ENCODE results near the gene MIX23. TPM values are rescaled to one million over a fixed set of nuclear protein-coding genes. Genes with fewer than 3 reads are reported as not detected.
A peak's percentile ranks its signal among the peaks of the same experiment; 100 is the strongest.

Gene MIX23
- total RNA-seq, result 10 to 100 TPM; 14.0 to 17.4 TPM
- 10 to 100 TPM; 16.1 to 19.6 TPM for polyA plus RNA-seq

- Histone ChIP-seq H3K27me3 (ENCODE audit: control insufficient read depth in 4 of 4, insufficient read depth in 4 of 4, low read length in 3 of 4) (no peaks in the 10 kb centered on the region), H3K27ac (ENCODE audit: low read depth in 1 of 2, low read length in 2 of 2) (peak within 1 kb of the TSS; percentile 76 to 93), H3K36me3 (ENCODE audit: control insufficient read depth in 4 of 4, insufficient read depth in 3 of 4, low read depth in 1 of 4, low read length in 3 of 4) (no peaks in the 10 kb centered on the region), H3K9ac (ENCODE audit: low read depth in 1 of 2, low read length in 2 of 2) (peak within 1 kb of the TSS; percentile 71 to 85), H3K4me1 (ENCODE audit: control insufficient read depth in 4 of 4, insufficient read depth in 4 of 4, low read length in 3 of 4) (peaks cover 5 to 48% (median 28%) of the 10 kb centered on the region in 4 donors), H3K4me3 (ENCODE audit: low read depth in 1 of 3, low read length in 3 of 3) (peak within 1 kb of the TSS; percentile 64 to 98 (median 93)), H3K9me3 (ENCODE audit: control insufficient read depth in 4 of 4, low read length in 3 of 4) (no peaks in the 10 kb centered on the region)
- TF ChIP-seq JUND (IDR thresholded peaks at IDR 0.05), result peak; percentile 10 to 37
- TF ChIP-seq NR2F2 (IDR thresholded peaks at IDR 0.05), result peak; percentile 37
- TF ChIP-seq CTCF (IDR thresholded peaks at IDR 0.05; ENCODE audit: low read depth, low read length, missing input control), result no peak
- TF ChIP-seq EGR1 (IDR thresholded peaks at IDR 0.05; ENCODE audit: low read depth in 2 of 2), result peak in 1 of 2 donors; percentile 10
- TF ChIP-seq RXRA (IDR thresholded peaks at IDR 0.05), result peak in 1 of 2 donors; percentile 67
- peak in 1 of 2 donors; percentile 25 for TF ChIP-seq RAD21 (IDR thresholded peaks at IDR 0.05)
- TF ChIP-seq, protein P1, sequence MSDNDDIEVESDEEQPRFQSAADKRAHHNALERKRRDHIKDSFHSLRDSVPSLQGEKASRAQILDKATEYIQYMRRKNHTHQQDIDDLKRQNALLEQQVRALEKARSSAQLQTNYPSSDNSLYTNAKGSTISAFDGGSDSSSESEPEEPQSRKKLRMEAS (IDR thresholded peaks at IDR 0.05), result peak; percentile 75
- no peak for TF ChIP-seq GABPA (IDR thresholded peaks at IDR 0.05 in 1 of 2, conservative IDR thresholded peaks at IDR 0.05 in 1 of 2)
- TF ChIP-seq SP1 (IDR thresholded peaks at IDR 0.05), result peak; percentile 53
- peak; percentile 99 for TF ChIP-seq YY1 (IDR thresholded peaks at IDR 0.05)
- TF ChIP-seq FOXA1 (IDR thresholded peaks at IDR 0.05), result no peak
- TF ChIP-seq FOXA2 (IDR thresholded peaks at IDR 0.05), result no peak
- peak; percentile 18 to 32 for TF ChIP-seq HNF4A (conservative IDR thresholded peaks at IDR 0.05)
- TF ChIP-seq ATF3 (IDR thresholded peaks at IDR 0.05), result peak; percentile 64
- TF ChIP-seq TAF1 (conservative IDR thresholded peaks at IDR 0.05), result peak; percentile 31
- under 1% methylated on average over 31 of the region's 31 CpGs for WGBS
- DNase-seq (ENCODE audit: low spot score), result peak; percentile 87
Measured at GRCh38 chr3:122382888-122383666, at the start of gene MIX23. MIX23 (minus strand) TSS chr3:122383231; CDS start chr3:122383224, 7 bp downstream.

DNA sequence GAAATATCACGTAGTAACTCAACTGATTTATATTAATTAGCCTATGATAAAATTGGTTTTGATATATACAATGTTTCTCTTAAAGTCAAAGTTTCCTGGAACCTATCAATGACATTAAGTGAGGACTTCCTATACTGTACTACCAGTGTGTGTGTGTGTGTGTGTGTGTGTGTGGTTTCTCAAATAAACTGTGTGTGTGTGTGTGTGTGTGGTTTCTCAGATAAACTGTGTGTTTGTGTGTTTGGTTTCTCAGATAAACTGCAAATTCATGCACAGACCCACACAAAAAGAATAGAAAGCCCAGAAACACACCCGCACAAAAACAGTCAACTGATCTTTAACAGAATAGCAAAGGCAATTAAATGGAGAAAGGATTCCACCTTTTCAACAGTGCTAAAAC, 47.3 kb upstream of the MIX23 start:
- Histone ChIP-seq H3K27ac (ENCODE audit: low read depth in 1 of 2, low read length in 2 of 2) (no peak overlapping the region), H3K36me3 (ENCODE audit: control insufficient read depth in 4 of 4, insufficient read depth in 3 of 4, low read depth in 1 of 4, low read length in 3 of 4) (peaks cover 6 to 54% (median 27%) of the 10 kb centered on the region in 4 donors), H3K9me3 (ENCODE audit: control insufficient read depth in 4 of 4, low read length in 3 of 4) (no peaks in the 10 kb centered on the region), H3K4me1 (ENCODE audit: control insufficient read depth in 4 of 4, insufficient read depth in 4 of 4, low read length in 3 of 4) (no peaks in the 10 kb centered on the region), H3K27me3 (ENCODE audit: control insufficient read depth in 4 of 4, insufficient read depth in 4 of 4, low read length in 3 of 4) (no peaks in the 10 kb centered on the region), H3K9ac (ENCODE audit: low read depth in 1 of 2, low read length in 2 of 2) (no peak overlapping the region), H3K4me3 (ENCODE audit: low read depth in 1 of 3, low read length in 3 of 3) (no peak overlapping the region)
- TF ChIP-seq NR2F2 (IDR thresholded peaks at IDR 0.05) (no peak), FOXA2 (IDR thresholded peaks at IDR 0.05) (no peak), HNF4A (conservative IDR thresholded peaks at IDR 0.05) (no peak), RXRA (IDR thresholded peaks at IDR 0.05) (no peak), FOXA1 (IDR thresholded peaks at IDR 0.05) (no peak), YY1 (IDR thresholded peaks at IDR 0.05) (no peak), CTCF (IDR thresholded peaks at IDR 0.05; ENCODE audit: low read depth, low read length, missing input control) (no peak)
- 96% methylated on average over 2 of the region's 2 CpGs for WGBS
- DNase-seq (ENCODE audit: low spot score), result no peak
